Measurements from ENCODE around the gene ZNF57. TPM values are rescaled to one million over a fixed set of nuclear protein-coding genes. Genes with fewer than 3 reads are reported as not detected.

The ZNF57 gene
- total and polyA plus RNA-seq, 2 of the 13 experiments (the other 11 are each of a cell fraction or from before 2014, with no cell fraction given) = 6.6 to 17.5 TPM

- TF ChIP-seq ATAD3A (CRISPR knock-in tag; IDR thresholded peaks at IDR 0.05) (no peak), MTF1 (CRISPR knock-in tag; IDR thresholded peaks at IDR 0.05) (no peak), ZNF354B (CRISPR knock-in tag; IDR thresholded peaks at IDR 0.05) (no peak), BCL3 (CRISPR knock-in tag; IDR thresholded peaks at IDR 0.05) (no peak), TERF1 (CRISPR knock-in tag; IDR thresholded peaks at IDR 0.05) (no peak), HMGXB4 (CRISPR knock-in tag; IDR thresholded peaks at IDR 0.05; ENCODE audit: borderline replicate concordance in 1 of 2, low read depth in 1 of 2) (peak in 1 of 2 experiments; percentile 38; a peak in 1 of 4 replicates), SMC3 (IDR thresholded peaks at IDR 0.05; ENCODE audit: low read length) (peak; percentile 81), NKX3-1 (CRISPR knock-in tag; IDR thresholded peaks at IDR 0.05) (no peak), ZNF263 (CRISPR knock-in tag; IDR thresholded peaks at IDR 0.05) (no peak), SNAPC2 (CRISPR knock-in tag; IDR thresholded peaks at IDR 0.05) (peak; percentile 31; the same call in 1 of the 2 replicates), NCOA1 (CRISPR knock-in tag; IDR thresholded peaks at IDR 0.05) (no peak), ZNF143 (CRISPR knock-in tag; IDR thresholded peaks at IDR 0.05) (no peak), ZNF432 (CRISPR knock-in tag; IDR thresholded peaks at IDR 0.05; ENCODE audit: borderline replicate concordance) (no peak), ZFP1 (CRISPR knock-in tag; IDR thresholded peaks at IDR 0.05) (no peak), PBX3 (CRISPR knock-in tag; IDR thresholded peaks at IDR 0.05; ENCODE audit: borderline replicate concordance) (no peak), ZNF737 (CRISPR knock-in tag; IDR thresholded peaks at IDR 0.05; ENCODE audit: borderline replicate concordance) (no peak), ZNF564 (CRISPR knock-in tag; IDR thresholded peaks at IDR 0.05) (no peak), NFIB (CRISPR knock-in tag; IDR thresholded peaks at IDR 0.05; ENCODE audit: borderline replicate concordance) (no peak)
- TF ChIP-seq, protein P1, sequence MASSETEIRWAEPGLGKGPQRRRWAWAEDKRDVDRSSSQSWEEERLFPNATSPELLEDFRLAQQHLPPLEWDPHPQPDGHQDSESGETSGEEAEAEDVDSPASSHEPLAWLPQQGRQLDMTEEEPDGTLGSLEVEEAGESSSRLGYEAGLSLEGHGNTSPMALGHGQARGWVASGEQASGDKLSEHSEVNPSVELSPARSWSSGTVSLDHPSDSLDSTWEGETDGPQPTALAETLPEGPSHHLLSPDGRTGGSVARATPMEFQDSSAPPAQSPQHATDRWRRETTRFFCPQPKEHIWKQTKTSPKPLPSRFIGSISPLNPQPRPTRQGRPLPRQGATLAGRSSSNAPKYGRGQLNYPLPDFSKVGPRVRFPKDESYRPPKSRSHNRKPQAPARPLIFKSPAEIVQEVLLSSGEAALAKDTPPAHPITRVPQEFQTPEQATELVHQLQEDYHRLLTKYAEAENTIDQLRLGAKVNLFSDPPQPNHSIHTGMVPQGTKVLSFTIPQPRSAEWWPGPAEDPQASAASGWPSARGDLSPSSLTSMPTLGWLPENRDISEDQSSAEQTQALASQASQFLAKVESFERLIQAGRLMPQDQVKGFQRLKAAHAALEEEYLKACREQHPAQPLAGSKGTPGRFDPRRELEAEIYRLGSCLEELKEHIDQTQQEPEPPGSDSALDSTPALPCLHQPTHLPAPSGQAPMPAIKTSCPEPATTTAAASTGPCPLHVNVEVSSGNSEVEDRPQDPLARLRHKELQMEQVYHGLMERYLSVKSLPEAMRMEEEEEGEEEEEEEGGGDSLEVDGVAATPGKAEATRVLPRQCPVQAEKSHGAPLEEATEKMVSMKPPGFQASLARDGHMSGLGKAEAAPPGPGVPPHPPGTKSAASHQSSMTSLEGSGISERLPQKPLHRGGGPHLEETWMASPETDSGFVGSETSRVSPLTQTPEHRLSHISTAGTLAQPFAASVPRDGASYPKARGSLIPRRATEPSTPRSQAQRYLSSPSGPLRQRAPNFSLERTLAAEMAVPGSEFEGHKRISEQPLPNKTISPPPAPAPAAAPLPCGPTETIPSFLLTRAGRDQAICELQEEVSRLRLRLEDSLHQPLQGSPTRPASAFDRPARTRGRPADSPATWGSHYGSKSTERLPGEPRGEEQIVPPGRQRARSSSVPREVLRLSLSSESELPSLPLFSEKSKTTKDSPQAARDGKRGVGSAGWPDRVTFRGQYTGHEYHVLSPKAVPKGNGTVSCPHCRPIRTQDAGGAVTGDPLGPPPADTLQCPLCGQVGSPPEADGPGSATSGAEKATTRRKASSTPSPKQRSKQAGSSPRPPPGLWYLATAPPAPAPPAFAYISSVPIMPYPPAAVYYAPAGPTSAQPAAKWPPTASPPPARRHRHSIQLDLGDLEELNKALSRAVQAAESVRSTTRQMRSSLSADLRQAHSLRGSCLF (CRISPR knock-in tag; IDR thresholded peaks at IDR 0.05; ENCODE audit: borderline replicate concordance) = no peak
These were observed 61.4 kb downstream of the ZNF57 start (continued) for GRCh38 chr19:2962018-2962670.
